WERI-Rb-1 (cell line): ENCODE measurements around the gene CELSR1.
A peak's percentile ranks its signal among the peaks of the same experiment; 100 is the strongest.

ENCODE experiments used
- DNase-seq: peaks from one replicate; pipeline ENCODE4 v3.0.0-alpha.2; 2020
- H3K27ac ChIP-seq: fragments of 250-450 bp; sonication (Bioruptor Pico); 2 replicates; pipeline ENCODE4 v1.5.1; 2020; ENCODE audit warnings: mild to moderate bottlenecking, moderate library complexity
- H3K27me3 ChIP-seq: fragments of 250-450 bp; sonication (Bioruptor Pico); 2 replicates; pipeline ENCODE4 v1.5.1; 2021; ENCODE audit warnings: mild to moderate bottlenecking, low read depth, moderate library complexity; ENCODE audit not compliant: insufficient read depth, severe bottlenecking
- H3K36me3 ChIP-seq: fragments of 250-450 bp; sonication (Bioruptor Pico); 2 replicates; pipeline ENCODE4 v1.5.1; 2020; ENCODE audit warnings: mild to moderate bottlenecking, moderate library complexity
- H3K4me3 ChIP-seq: 2 replicates; pipeline ENCODE4 v1.5.1; 2011; ENCODE audit warnings: low read depth, mild to moderate bottlenecking, control low read depth, low read length
- H3K9me3 ChIP-seq: fragments of 250-450 bp; sonication (Bioruptor Pico); 2 replicates; pipeline ENCODE4 v1.5.1; 2021; ENCODE audit warnings: mild to moderate bottlenecking, moderate library complexity; ENCODE audit not compliant: severe bottlenecking
- CTCF ChIP-seq: IDR thresholded peaks from 2 replicates; pipeline ENCODE4 v1.5.1; 2011; ENCODE audit warnings: low read depth, mild to moderate bottlenecking, control low read depth, inconsistent platforms, low read length

CELSR1 gene

GRCh38 chr22:46336119-46337078 is 201.0 kb downstream of the CELSR1 start:
- no peak for TF ChIP-seq CTCF
- Histone ChIP-seq H3K27me3 (no peaks in the 10 kb centered on the region), H3K4me3 (peak overlapping the region; percentile 82), H3K27ac (peak overlapping the region; percentile 87), H3K9me3 (no peaks in the 10 kb centered on the region), H3K36me3 (peaks cover 52% of the 10 kb centered on the region)
- peak; percentile 30 for DNase-seq

- DNase-seq, result peak; percentile 84
- TF ChIP-seq CTCF, result no peak
- Histone ChIP-seq H3K4me3 (peak within 1 kb of the TSS; percentile 82), H3K27me3 (no peaks in the 10 kb centered on the region), H3K36me3 (peaks cover 53% of the 10 kb centered on the region), H3K27ac (peak within 1 kb of the TSS; percentile 87), H3K9me3 (no peaks in the 10 kb centered on the region)
Observed at GRCh38 chr22:46335201-46336118, 202.0 kb downstream of the CELSR1 start, which contains the start of gene TRMU. TSS of gene TRMU (plus strand) at chr22:46335714. CDS start at chr22:46335765, 51 bp downstream.

- H3K27me3 ChIP-seq, result no peaks in the 10 kb centered on the region
- no peak overlapping the region for H3K27ac ChIP-seq
- no peak for TF ChIP-seq CTCF
- H3K4me3 ChIP-seq, result no peak overlapping the region
- no peak for DNase-seq
- peaks cover 58% of the 10 kb centered on the region for H3K36me3 ChIP-seq
- H3K9me3 ChIP-seq, result no peaks in the 10 kb centered on the region
Observed at GRCh38 chr22:46331496-46331895, 205.9 kb downstream of the CELSR1 start.

- Histone ChIP-seq H3K27ac (no peak overlapping the region), H3K27me3 (no peaks in the 10 kb centered on the region), H3K4me3 (no peak overlapping the region), H3K9me3 (no peaks in the 10 kb centered on the region), H3K36me3 (peaks cover 69% of the 10 kb centered on the region)
- no peak for TF ChIP-seq CTCF
- no peak for DNase-seq
Observed at GRCh38 chr22:46330426-46330825, 207.0 kb downstream of the CELSR1 start.

GRCh38 chr22:46329616-46330015 is 207.8 kb downstream of the CELSR1 start:
- no peak for DNase-seq
- Histone ChIP-seq H3K9me3 (no peaks in the 10 kb centered on the region), H3K4me3 (no peak overlapping the region), H3K27ac (no peak overlapping the region), H3K27me3 (no peaks in the 10 kb centered on the region), H3K36me3 (peaks cover 77% of the 10 kb centered on the region)
- no peak for TF ChIP-seq CTCF
